ENCODE data around the gene SYT1.

Gene SYT1

DNA sequence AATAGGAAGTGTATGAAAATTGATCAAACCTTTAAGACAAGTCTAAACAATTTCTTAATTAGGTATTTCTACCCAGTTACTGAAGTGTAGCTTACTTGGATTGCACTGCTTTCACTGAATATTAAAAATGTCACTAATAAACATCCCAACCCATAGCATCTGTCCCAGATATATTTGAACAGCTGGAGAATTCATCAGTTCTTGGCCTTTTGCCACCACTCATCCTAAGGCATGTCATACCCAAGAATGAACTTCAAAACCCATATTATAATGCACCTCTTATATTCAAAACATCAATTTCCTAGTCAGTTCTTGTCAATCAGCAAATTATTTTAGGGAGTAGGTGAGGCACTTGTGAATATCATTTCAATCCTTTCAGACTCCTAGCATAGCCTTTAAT is 433.9 kb downstream of the SYT1 start:
- Histone ChIP-seq H3K36me3 (ENCODE audit: low read length) (no peaks in the 10 kb centered on the region), H4K20me1 (ENCODE audit: low read depth, low read length) (no peaks in the 10 kb centered on the region), H2AFZ (ENCODE audit: low read depth, low read length, severe bottlenecking) (no peak overlapping the region), H3K9me3 (ENCODE audit: insufficient read depth, low read length) (no peaks in the 10 kb centered on the region), H3K4me2 (ENCODE audit: low read depth, low read length, poor library complexity, severe bottlenecking) (no peak overlapping the region), H3K4me3 (ENCODE audit: insufficient read depth, low read length, poor library complexity, severe bottlenecking) (no peak overlapping the region), H3K27me3 (ENCODE audit: low read length) (no peaks in the 10 kb centered on the region), H3K79me2 (ENCODE audit: insufficient read depth, low read length) (no peaks in the 10 kb centered on the region), H3K27ac (ENCODE audit: low read depth, low read length) (no peak overlapping the region), H3K9ac (ENCODE audit: low read length) (no peak overlapping the region), H3K9me2 (replicated peaks; ENCODE audit: insufficient read depth, low read length) (no peaks in the 10 kb centered on the region), H3F3A (ENCODE audit: insufficient read depth) (no peaks in the 10 kb centered on the region)
- TF ChIP-seq, protein P1, sequence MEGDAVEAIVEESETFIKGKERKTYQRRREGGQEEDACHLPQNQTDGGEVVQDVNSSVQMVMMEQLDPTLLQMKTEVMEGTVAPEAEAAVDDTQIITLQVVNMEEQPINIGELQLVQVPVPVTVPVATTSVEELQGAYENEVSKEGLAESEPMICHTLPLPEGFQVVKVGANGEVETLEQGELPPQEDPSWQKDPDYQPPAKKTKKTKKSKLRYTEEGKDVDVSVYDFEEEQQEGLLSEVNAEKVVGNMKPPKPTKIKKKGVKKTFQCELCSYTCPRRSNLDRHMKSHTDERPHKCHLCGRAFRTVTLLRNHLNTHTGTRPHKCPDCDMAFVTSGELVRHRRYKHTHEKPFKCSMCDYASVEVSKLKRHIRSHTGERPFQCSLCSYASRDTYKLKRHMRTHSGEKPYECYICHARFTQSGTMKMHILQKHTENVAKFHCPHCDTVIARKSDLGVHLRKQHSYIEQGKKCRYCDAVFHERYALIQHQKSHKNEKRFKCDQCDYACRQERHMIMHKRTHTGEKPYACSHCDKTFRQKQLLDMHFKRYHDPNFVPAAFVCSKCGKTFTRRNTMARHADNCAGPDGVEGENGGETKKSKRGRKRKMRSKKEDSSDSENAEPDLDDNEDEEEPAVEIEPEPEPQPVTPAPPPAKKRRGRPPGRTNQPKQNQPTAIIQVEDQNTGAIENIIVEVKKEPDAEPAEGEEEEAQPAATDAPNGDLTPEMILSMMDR (IDR thresholded peaks at IDR 0.05; ENCODE audit: insufficient read depth, low read length, poor library complexity, severe bottlenecking), result no peak
- TF ChIP-seq EZH2phosphoT487 (conservative IDR thresholded peaks at IDR 0.05; ENCODE audit: low read length), result no peak

DNA sequence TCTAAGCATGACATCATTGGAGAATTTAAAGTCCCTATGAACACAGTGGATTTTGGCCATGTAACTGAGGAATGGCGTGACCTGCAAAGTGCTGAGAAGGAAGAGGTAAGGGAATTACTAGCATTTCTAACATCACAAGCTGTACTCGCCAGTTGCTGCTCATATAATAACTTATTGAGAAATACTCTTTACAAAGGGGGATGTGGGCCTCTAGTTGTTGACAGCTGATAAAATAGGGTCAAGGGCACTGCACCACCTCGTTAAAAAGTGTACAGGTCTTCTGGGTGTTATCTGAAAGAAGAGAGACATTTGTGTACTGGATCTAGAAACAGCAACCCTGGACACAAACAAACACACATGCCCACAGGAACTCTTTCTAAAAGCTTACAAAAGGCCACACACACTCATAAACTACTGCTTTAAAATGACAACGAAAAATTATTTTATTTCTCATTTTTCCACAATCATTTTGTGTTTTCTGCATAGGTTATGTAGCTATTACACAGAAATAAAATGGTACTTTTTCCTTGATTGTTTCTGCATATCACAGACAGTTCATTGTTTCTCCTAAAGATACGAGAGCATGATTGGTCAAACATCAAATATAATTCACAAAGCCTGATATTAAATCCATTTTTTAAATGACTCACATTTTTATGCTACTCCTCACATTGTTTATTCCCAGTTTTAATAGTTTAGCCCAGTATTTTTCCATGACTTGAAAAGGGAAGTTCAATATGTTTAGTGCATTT is 435.0 kb downstream of the SYT1 start:
- H3K4me2 ChIP-seq (ENCODE audit: low read depth, low read length, poor library complexity, severe bottlenecking), result no peak overlapping the region
- no peaks in the 10 kb centered on the region for H3K9me2 ChIP-seq (replicated peaks; ENCODE audit: insufficient read depth, low read length)
- H4K20me1 ChIP-seq (ENCODE audit: low read depth, low read length), result no peaks in the 10 kb centered on the region
- H3K4me3 ChIP-seq (ENCODE audit: insufficient read depth, low read length, poor library complexity, severe bottlenecking), result no peak overlapping the region
- no peak overlapping the region for H3K9ac ChIP-seq (ENCODE audit: low read length)
- no peak overlapping the region for H2AFZ ChIP-seq (ENCODE audit: low read depth, low read length, severe bottlenecking)
- H3K27ac ChIP-seq (ENCODE audit: low read depth, low read length), result no peak overlapping the region
- H3K36me3 ChIP-seq (ENCODE audit: low read length), result no peaks in the 10 kb centered on the region
- H3K27me3 ChIP-seq (ENCODE audit: low read length), result no peaks in the 10 kb centered on the region
- no peaks in the 10 kb centered on the region for H3K9me3 ChIP-seq (ENCODE audit: insufficient read depth, low read length)
- H3K79me2 ChIP-seq (ENCODE audit: insufficient read depth, low read length), result no peaks in the 10 kb centered on the region
- no peaks in the 10 kb centered on the region for H3F3A ChIP-seq (ENCODE audit: insufficient read depth)
- no peak for TF ChIP-seq EZH2phosphoT487 (conservative IDR thresholded peaks at IDR 0.05; ENCODE audit: low read length)
- TF ChIP-seq, protein P1 (IDR thresholded peaks at IDR 0.05; ENCODE audit: insufficient read depth, low read length, poor library complexity, severe bottlenecking), result no peak

DNA sequence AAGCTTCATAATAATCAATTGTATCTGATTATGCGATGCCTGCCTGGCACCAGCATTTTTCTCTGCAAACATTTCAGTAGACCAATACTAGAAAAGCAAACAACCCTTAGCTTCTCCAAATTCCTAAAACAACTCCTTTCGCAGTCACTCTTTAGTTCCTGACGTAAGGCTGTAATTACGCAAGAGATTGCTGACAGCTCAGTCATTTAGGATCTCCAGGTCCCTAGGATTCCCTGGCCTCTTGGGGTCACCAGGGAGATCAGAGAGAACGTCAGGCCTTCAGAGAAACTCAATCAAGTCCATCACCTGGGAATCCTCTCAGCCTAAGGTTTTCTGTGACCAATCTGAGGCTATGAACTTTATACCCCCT is 435.6 kb downstream of the SYT1 start:
- no peaks in the 10 kb centered on the region for H3K36me3 ChIP-seq (ENCODE audit: low read length)
- H3K79me2 ChIP-seq (ENCODE audit: insufficient read depth, low read length), result no peaks in the 10 kb centered on the region
- no peaks in the 10 kb centered on the region for H3K27me3 ChIP-seq (ENCODE audit: low read length)
- no peak overlapping the region for H3K9ac ChIP-seq (ENCODE audit: low read length)
- H3K4me2 ChIP-seq (ENCODE audit: low read depth, low read length, poor library complexity, severe bottlenecking), result no peak overlapping the region
- H3K4me3 ChIP-seq (ENCODE audit: insufficient read depth, low read length, poor library complexity, severe bottlenecking), result no peak overlapping the region
- H2AFZ ChIP-seq (ENCODE audit: low read depth, low read length, severe bottlenecking), result no peak overlapping the region
- H3K9me3 ChIP-seq (ENCODE audit: insufficient read depth, low read length), result no peaks in the 10 kb centered on the region
- no peak for TF ChIP-seq EZH2phosphoT487 (conservative IDR thresholded peaks at IDR 0.05; ENCODE audit: low read length)
- TF ChIP-seq, protein P1 (IDR thresholded peaks at IDR 0.05; ENCODE audit: insufficient read depth, low read length, poor library complexity, severe bottlenecking), result no peak
- H3F3A ChIP-seq (ENCODE audit: insufficient read depth), result no peaks in the 10 kb centered on the region
- H3K9me2 ChIP-seq (replicated peaks; ENCODE audit: insufficient read depth, low read length), result no peaks in the 10 kb centered on the region
- H3K27ac ChIP-seq (ENCODE audit: low read depth, low read length), result no peak overlapping the region
- H4K20me1 ChIP-seq (ENCODE audit: low read depth, low read length), result no peaks in the 10 kb centered on the region
